WTC11 (cell line): ENCODE data around the gene CPTP.

Experiments used
- CBFB ChIP-seq: sonication (generic); formaldehyde crosslinking; IDR thresholded peaks from 2 replicates; pipeline ENCODE4 v1.8.1; 2022; ENCODE audit warnings: mild to moderate bottlenecking, low read depth, missing genetic modification reagents
- CREB1 ChIP-seq: sonication (generic); formaldehyde crosslinking; IDR thresholded peaks from 2 replicates; pipeline ENCODE4 v1.8.0; 2023; ENCODE audit warnings: mild to moderate bottlenecking, missing genetic modification reagents
- ESRRA ChIP-seq: sonication (generic); formaldehyde crosslinking; IDR thresholded peaks from 2 replicates; pipeline ENCODE4 v1.8.1; 2022; ENCODE audit warnings: mild to moderate bottlenecking, missing genetic modification reagents, borderline replicate concordance
- GABPB1 ChIP-seq: sonication (generic); formaldehyde crosslinking; IDR thresholded peaks from 2 replicates; pipeline ENCODE4 v1.8.1; 2023; ENCODE audit warnings: mild to moderate bottlenecking, missing genetic modification reagents
- MXD4 ChIP-seq: fragments of 250-450 bp; sonication (Bioruptor Pico); IDR thresholded peaks from 2 replicates; pipeline ENCODE4 v1.8.0; 2021; ENCODE audit warnings: mild to moderate bottlenecking, moderate library complexity, borderline replicate concordance
- MYBL2 ChIP-seq: sonication (generic); formaldehyde crosslinking; IDR thresholded peaks from 2 replicates; pipeline ENCODE4 v1.8.1; 2023; ENCODE audit warnings: mild to moderate bottlenecking, moderate library complexity, missing genetic modification reagents
- RELA ChIP-seq: sonication (generic); formaldehyde crosslinking; IDR thresholded peaks from 2 replicates; pipeline ENCODE4 v1.8.1; 2022; ENCODE audit warnings: missing genetic modification reagents, mild to moderate bottlenecking, borderline replicate concordance
- TEAD4 ChIP-seq: sonication (generic); formaldehyde crosslinking; IDR thresholded peaks from 2 replicates; pipeline ENCODE4 v1.8.0; 2022; ENCODE audit warnings: mild to moderate bottlenecking, missing genetic modification reagents
- ZNF138 ChIP-seq: sonication (generic); formaldehyde crosslinking; conservative IDR thresholded peaks from 2 replicates; pipeline ENCODE4 v1.8.1; 2022; ENCODE audit warnings: mild to moderate bottlenecking, moderate library complexity, missing genetic modification reagents
- ZNF232 ChIP-seq: sonication (generic); formaldehyde crosslinking; IDR thresholded peaks from 2 replicates; pipeline ENCODE4 v1.8.0; 2022; ENCODE audit warnings: mild to moderate bottlenecking, missing genetic modification reagents
- TF ChIP-seq, protein P1 (sequence below): fragments of 200-600 bp; IDR thresholded peaks from 2 replicates; pipeline ENCODE4 v1.8.0; 2022; ENCODE audit warnings: antibody characterized with exemption
- TF ChIP-seq, protein P2 (sequence below): sonication (generic); formaldehyde crosslinking; IDR thresholded peaks from 2 replicates; pipeline ENCODE4 v1.8.0; 2022; ENCODE audit warnings: mild to moderate bottlenecking, missing genetic modification reagents
- TF ChIP-seq, protein P3 (sequence below): sonication (generic); formaldehyde crosslinking; IDR thresholded peaks from 2 replicates; pipeline ENCODE4 v1.8.1; 2023; ENCODE audit warnings: mild to moderate bottlenecking, missing genetic modification reagents, borderline replicate concordance
- TF ChIP-seq, protein P4 (sequence below): sonication (generic); formaldehyde crosslinking; conservative IDR thresholded peaks from 2 replicates; pipeline ENCODE4 v1.8.1; 2022; ENCODE audit warnings: mild to moderate bottlenecking, missing genetic modification reagents

DNA sequence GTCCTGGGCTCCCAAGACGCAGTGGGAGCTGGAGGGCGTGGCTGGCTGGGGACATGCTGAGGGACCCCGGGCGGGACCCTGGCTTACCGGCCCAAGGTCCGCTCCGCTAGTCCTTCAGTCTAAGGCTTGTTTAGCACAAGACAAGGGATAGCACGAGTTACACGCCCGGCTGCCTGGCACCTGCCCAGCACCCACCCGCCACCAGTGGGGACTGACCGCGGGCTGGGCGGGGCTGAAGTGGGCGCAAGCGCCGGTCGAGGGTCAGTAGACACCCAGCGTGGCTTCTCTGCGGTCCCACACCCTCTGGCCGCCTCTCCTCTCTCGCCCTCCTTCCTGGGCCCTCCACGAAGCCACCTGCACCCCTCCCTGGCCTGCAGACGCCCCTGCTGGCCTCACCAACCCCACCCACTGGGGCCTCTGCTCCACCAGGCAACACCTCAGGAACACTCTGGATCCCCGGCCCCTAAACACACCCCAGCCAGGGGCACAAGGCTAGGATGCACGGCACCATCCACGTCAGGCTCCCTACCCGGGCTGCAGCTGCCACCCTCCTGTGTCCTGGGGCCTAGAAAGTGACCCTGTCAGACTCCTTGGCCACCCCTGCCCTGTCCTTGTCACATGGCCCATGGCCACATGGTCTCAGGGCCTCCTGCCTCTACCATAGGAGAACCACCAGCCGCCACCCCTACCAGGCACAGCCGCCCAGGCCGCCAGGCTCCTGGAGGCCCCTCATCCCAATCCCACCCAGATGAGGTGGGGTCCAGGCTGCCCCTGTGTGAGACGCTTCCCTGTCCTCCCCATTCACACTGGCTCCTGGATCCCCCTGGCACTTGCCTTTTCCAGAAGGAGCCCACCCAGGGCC, 12.6 kb downstream of the CPTP start:
- TF ChIP-seq, protein P1, sequence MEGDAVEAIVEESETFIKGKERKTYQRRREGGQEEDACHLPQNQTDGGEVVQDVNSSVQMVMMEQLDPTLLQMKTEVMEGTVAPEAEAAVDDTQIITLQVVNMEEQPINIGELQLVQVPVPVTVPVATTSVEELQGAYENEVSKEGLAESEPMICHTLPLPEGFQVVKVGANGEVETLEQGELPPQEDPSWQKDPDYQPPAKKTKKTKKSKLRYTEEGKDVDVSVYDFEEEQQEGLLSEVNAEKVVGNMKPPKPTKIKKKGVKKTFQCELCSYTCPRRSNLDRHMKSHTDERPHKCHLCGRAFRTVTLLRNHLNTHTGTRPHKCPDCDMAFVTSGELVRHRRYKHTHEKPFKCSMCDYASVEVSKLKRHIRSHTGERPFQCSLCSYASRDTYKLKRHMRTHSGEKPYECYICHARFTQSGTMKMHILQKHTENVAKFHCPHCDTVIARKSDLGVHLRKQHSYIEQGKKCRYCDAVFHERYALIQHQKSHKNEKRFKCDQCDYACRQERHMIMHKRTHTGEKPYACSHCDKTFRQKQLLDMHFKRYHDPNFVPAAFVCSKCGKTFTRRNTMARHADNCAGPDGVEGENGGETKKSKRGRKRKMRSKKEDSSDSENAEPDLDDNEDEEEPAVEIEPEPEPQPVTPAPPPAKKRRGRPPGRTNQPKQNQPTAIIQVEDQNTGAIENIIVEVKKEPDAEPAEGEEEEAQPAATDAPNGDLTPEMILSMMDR: no peak
- TF ChIP-seq MYBL2 (CRISPR knock-in tag): no peak
- TF ChIP-seq, protein P2, sequence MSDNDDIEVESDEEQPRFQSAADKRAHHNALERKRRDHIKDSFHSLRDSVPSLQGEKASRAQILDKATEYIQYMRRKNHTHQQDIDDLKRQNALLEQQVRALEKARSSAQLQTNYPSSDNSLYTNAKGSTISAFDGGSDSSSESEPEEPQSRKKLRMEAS: no peak
- TF ChIP-seq CREB1: no peak
- TF ChIP-seq CBFB (CRISPR knock-in tag): no peak
- no peak for TF ChIP-seq ZNF138 (CRISPR knock-in tag)
- TF ChIP-seq MXD4 (CRISPR knock-in tag): no peak
- TF ChIP-seq, protein P3, sequence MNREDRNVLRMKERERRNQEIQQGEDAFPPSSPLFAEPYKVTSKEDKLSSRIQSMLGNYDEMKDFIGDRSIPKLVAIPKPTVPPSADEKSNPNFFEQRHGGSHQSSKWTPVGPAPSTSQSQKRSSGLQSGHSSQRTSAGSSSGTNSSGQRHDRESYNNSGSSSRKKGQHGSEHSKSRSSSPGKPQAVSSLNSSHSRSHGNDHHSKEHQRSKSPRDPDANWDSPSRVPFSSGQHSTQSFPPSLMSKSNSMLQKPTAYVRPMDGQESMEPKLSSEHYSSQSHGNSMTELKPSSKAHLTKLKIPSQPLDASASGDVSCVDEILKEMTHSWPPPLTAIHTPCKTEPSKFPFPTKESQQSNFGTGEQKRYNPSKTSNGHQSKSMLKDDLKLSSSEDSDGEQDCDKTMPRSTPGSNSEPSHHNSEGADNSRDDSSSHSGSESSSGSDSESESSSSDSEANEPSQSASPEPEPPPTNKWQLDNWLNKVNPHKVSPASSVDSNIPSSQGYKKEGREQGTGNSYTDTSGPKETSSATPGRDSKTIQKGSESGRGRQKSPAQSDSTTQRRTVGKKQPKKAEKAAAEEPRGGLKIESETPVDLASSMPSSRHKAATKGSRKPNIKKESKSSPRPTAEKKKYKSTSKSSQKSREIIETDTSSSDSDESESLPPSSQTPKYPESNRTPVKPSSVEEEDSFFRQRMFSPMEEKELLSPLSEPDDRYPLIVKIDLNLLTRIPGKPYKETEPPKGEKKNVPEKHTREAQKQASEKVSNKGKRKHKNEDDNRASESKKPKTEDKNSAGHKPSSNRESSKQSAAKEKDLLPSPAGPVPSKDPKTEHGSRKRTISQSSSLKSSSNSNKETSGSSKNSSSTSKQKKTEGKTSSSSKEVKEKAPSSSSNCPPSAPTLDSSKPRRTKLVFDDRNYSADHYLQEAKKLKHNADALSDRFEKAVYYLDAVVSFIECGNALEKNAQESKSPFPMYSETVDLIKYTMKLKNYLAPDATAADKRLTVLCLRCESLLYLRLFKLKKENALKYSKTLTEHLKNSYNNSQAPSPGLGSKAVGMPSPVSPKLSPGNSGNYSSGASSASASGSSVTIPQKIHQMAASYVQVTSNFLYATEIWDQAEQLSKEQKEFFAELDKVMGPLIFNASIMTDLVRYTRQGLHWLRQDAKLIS: no peak
- TF ChIP-seq ESRRA (CRISPR knock-in tag): no peak
- no peak for TF ChIP-seq GABPB1 (CRISPR knock-in tag)
- TF ChIP-seq, protein P4, sequence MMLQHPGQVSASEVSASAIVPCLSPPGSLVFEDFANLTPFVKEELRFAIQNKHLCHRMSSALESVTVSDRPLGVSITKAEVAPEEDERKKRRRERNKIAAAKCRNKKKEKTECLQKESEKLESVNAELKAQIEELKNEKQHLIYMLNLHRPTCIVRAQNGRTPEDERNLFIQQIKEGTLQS (CRISPR knock-in tag): no peak
- TF ChIP-seq ZNF232: no peak
- TF ChIP-seq TEAD4 (CRISPR knock-in tag): no peak
- no peak for TF ChIP-seq RELA (CRISPR knock-in tag)
